ENCODE data around the gene MS4A4E. TPM values are rescaled to one million over a fixed set of nuclear protein-coding genes. Genes with fewer than 3 reads are reported as not detected.
"Not testable (repeated sequence)": the region's sequence is repeated elsewhere in the genome, so short reads cannot be mapped to it uniquely, and the experiment has no call there.

MS4A4E gene
- polyA plus RNA-seq, 1 donor (not counting 4 experiments of a cell fraction or from before 2014, with no cell fraction given) = not detected

DNA sequence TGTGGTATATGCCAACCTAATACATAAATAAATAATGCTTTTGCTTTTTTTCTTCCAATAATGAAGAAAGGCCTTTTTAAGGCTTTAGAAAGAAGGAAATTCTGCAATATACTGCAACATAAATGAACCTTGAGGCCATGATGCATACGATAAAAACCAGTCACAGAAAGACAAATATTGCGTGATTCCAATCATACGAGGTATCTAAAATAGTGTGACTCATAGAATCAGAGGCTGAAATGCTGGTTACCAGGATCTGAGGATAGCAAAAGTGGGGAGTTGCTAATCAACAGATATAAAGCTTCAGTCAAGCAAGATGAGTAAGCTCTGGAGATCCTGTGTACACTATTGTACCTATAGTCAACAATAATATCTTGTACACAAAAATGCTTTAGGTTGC is 84.3 kb downstream of the MS4A4E start:
- H4K20me1 ChIP-seq (ENCODE audit: control insufficient read depth, extremely low read depth, insufficient read depth, low read length) = no peaks in the 10 kb centered on the region
- no peak overlapping the region for H3K27ac ChIP-seq (ENCODE audit: control insufficient read depth, insufficient read depth, low read length)
- no peaks in the 10 kb centered on the region for H3K9me1 ChIP-seq (ENCODE audit: control insufficient read depth, extremely low read depth, insufficient read depth, low read length)
- no peak for TF ChIP-seq EZH2 (IDR thresholded peaks at IDR 0.05; ENCODE audit: low read length)
- TF ChIP-seq, protein P1, sequence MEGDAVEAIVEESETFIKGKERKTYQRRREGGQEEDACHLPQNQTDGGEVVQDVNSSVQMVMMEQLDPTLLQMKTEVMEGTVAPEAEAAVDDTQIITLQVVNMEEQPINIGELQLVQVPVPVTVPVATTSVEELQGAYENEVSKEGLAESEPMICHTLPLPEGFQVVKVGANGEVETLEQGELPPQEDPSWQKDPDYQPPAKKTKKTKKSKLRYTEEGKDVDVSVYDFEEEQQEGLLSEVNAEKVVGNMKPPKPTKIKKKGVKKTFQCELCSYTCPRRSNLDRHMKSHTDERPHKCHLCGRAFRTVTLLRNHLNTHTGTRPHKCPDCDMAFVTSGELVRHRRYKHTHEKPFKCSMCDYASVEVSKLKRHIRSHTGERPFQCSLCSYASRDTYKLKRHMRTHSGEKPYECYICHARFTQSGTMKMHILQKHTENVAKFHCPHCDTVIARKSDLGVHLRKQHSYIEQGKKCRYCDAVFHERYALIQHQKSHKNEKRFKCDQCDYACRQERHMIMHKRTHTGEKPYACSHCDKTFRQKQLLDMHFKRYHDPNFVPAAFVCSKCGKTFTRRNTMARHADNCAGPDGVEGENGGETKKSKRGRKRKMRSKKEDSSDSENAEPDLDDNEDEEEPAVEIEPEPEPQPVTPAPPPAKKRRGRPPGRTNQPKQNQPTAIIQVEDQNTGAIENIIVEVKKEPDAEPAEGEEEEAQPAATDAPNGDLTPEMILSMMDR (optimal IDR thresholded peaks at IDR 0.05 in 1 of 3, IDR thresholded peaks at IDR 0.05 in 1 of 3, conservative IDR thresholded peaks at IDR 0.05 in 1 of 3; ENCODE audit: extremely low read depth in 1 of 3, insufficient read depth in 2 of 3, low read length in 3 of 3) = no peak
- H2AFZ ChIP-seq (ENCODE audit: control insufficient read depth, low read length) = no peak overlapping the region
- H3K36me3 ChIP-seq (ENCODE audit: control insufficient read depth in 2 of 2, extremely low read depth in 1 of 2, insufficient read depth in 2 of 2, low read length in 2 of 2) = no peaks in the 10 kb centered on the region
- H3K4me1 ChIP-seq (ENCODE audit: control insufficient read depth, extremely low read depth, insufficient read depth, low read length) = no peaks in the 10 kb centered on the region
- H3K27me3 ChIP-seq (ENCODE audit: control insufficient read depth, extremely low read depth, insufficient read depth, low read length) = no peaks in the 10 kb centered on the region
- H3K9me3 ChIP-seq (ENCODE audit: control insufficient read depth, low read depth, low read length) = no peaks in the 10 kb centered on the region
- H3K4me2 ChIP-seq (ENCODE audit: control insufficient read depth, extremely low read depth, insufficient read depth, low read depth, low read length) = no peak overlapping the region
- H3K4me3 ChIP-seq (ENCODE audit: control insufficient read depth in 2 of 3, extremely low read depth in 1 of 3, insufficient read depth in 2 of 3, low read depth in 1 of 3, low read length in 3 of 3) = no peak overlapping the region
- no peaks in the 10 kb centered on the region for H3K79me2 ChIP-seq (ENCODE audit: control insufficient read depth, insufficient read depth, low read length)
- no peak overlapping the region for H3K9ac ChIP-seq (ENCODE audit: control insufficient read depth, extremely low read depth, insufficient read depth, low read length)
- DNase-seq (ENCODE audit: low read depth, low spot score) (no peak), FAIRE-seq (no peak)
- dilution Hi-C loops (cut with MboI; ENCODE audit: extremely low pct_ligation_motif_present, low sequenced_read_pairs) = no loop called here

DNA sequence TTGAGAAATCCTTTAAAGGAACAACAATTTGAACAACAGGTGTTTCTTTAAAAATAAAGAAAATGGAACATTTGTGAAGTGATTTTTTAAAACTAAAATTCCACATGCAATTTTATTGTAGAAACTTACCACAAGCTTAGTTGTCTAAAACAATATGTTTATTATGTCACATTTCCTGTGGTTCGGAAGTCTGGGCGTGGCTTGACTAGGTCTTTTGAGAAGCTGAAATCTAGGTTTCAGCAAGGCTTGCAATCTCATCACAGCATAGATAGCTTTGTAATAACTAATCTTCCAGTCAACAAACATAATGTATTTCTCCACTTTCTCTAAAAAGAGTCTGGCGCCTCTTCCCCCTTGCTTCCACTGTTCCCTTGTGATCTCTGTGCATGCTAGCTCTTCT is 87.0 kb downstream of the MS4A4E start:
- DNase-seq (ENCODE audit: low read depth, low spot score) (no peak), FAIRE-seq (no peak)
- H3K9me3 ChIP-seq (ENCODE audit: control insufficient read depth, low read depth, low read length) = no peaks in the 10 kb centered on the region
- TF ChIP-seq, protein P1 (optimal IDR thresholded peaks at IDR 0.05 in 1 of 3, IDR thresholded peaks at IDR 0.05 in 1 of 3, conservative IDR thresholded peaks at IDR 0.05 in 1 of 3; ENCODE audit: extremely low read depth in 1 of 3, insufficient read depth in 2 of 3, low read length in 3 of 3) = no peak
- no peak for TF ChIP-seq EZH2 (IDR thresholded peaks at IDR 0.05; ENCODE audit: low read length)
- H3K4me3 ChIP-seq (ENCODE audit: control insufficient read depth in 2 of 3, extremely low read depth in 1 of 3, insufficient read depth in 2 of 3, low read depth in 1 of 3, low read length in 3 of 3) = no peak overlapping the region
- H3K4me2 ChIP-seq (ENCODE audit: control insufficient read depth, extremely low read depth, insufficient read depth, low read depth, low read length) = no peak overlapping the region
- H3K9me1 ChIP-seq (ENCODE audit: control insufficient read depth, extremely low read depth, insufficient read depth, low read length) = no peaks in the 10 kb centered on the region
- no peaks in the 10 kb centered on the region for H3K27me3 ChIP-seq (ENCODE audit: control insufficient read depth, extremely low read depth, insufficient read depth, low read length)
- H2AFZ ChIP-seq (ENCODE audit: control insufficient read depth, low read length) = no peak overlapping the region
- no peaks in the 10 kb centered on the region for H3K36me3 ChIP-seq (ENCODE audit: control insufficient read depth in 2 of 2, extremely low read depth in 1 of 2, insufficient read depth in 2 of 2, low read length in 2 of 2)
- no peaks in the 10 kb centered on the region for H4K20me1 ChIP-seq (ENCODE audit: control insufficient read depth, extremely low read depth, insufficient read depth, low read length)
- H3K79me2 ChIP-seq (ENCODE audit: control insufficient read depth, insufficient read depth, low read length) = no peaks in the 10 kb centered on the region
- dilution Hi-C loops (cut with MboI; ENCODE audit: extremely low pct_ligation_motif_present, low sequenced_read_pairs) = no loop called here
- no peak overlapping the region for H3K27ac ChIP-seq (ENCODE audit: control insufficient read depth, insufficient read depth, low read length)
- no peaks in the 10 kb centered on the region for H3K4me1 ChIP-seq (ENCODE audit: control insufficient read depth, extremely low read depth, insufficient read depth, low read length)
- H3K9ac ChIP-seq (ENCODE audit: control insufficient read depth, extremely low read depth, insufficient read depth, low read length) = no peak overlapping the region

DNA sequence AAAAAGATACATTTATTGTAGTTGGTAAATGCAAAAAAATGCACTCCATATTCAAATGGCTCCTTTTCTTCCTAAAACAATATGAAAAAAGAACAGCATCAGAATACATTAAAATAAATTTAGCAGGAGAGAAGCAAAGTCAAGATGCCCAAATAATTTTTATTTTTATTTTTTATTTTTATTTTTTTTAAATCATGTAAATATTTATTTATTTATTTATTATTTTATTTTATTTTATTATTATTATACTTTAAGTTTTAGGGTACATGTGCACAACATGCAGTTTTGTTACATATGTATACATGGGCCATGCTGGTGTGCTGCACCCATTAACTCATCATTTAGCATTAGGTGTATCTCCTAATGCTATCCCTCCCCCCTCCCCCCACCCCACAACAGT is 90.2 kb downstream of the MS4A4E start:
- FAIRE-seq; dilution Hi-C loops (cut with MboI; ENCODE audit: extremely low pct_ligation_motif_present, low sequenced_read_pairs); H3K79me2 ChIP-seq (ENCODE audit: control insufficient read depth, insufficient read depth, low read length): not testable (repeated sequence)

More for the DNA sequence above, 90.2 kb downstream of the MS4A4E start:
- H3K36me3 ChIP-seq (ENCODE audit: control insufficient read depth in 2 of 2, extremely low read depth in 1 of 2, insufficient read depth in 2 of 2, low read length in 2 of 2); H4K20me1 ChIP-seq (ENCODE audit: control insufficient read depth, extremely low read depth, insufficient read depth, low read length); H3K4me3 ChIP-seq (ENCODE audit: control insufficient read depth in 2 of 3, extremely low read depth in 1 of 3, insufficient read depth in 2 of 3, low read depth in 1 of 3, low read length in 3 of 3); H2AFZ ChIP-seq (ENCODE audit: control insufficient read depth, low read length); H3K27me3 ChIP-seq (ENCODE audit: control insufficient read depth, extremely low read depth, insufficient read depth, low read length); H3K4me2 ChIP-seq (ENCODE audit: control insufficient read depth, extremely low read depth, insufficient read depth, low read depth, low read length); H3K9ac ChIP-seq (ENCODE audit: control insufficient read depth, extremely low read depth, insufficient read depth, low read length); DNase-seq (ENCODE audit: low read depth, low spot score); H3K4me1 ChIP-seq (ENCODE audit: control insufficient read depth, extremely low read depth, insufficient read depth, low read length); H3K9me1 ChIP-seq (ENCODE audit: control insufficient read depth, extremely low read depth, insufficient read depth, low read length); H3K9me3 ChIP-seq (ENCODE audit: control insufficient read depth, low read depth, low read length); H3K27ac ChIP-seq (ENCODE audit: control insufficient read depth, insufficient read depth, low read length): not testable (repeated sequence)
